Esophagus muscularis mucosa (tissue), 4 donors: Measurements from ENCODE around the gene SLC4A1.
A peak's percentile ranks its signal among the peaks of the same experiment; 100 is the strongest.

Experiments
- CTCF ChIP-seq, 3 experiments: fragments of 200-600 bp in 2 of 3; fragments of 450-650 bp in 1 of 3; sonication (generic) in 2 of 3; IDR thresholded peaks; one replicate each; pipeline ENCODE4 v1.5.1; 2017 to 2019; ENCODE audit warnings: antibody characterized with exemption in 3 of 3, mild to moderate bottlenecking in 2 of 3, moderate library complexity in 1 of 3
- EP300 ChIP-seq: sonication (generic); formaldehyde crosslinking; IDR thresholded peaks from one replicate; pipeline ENCODE4 v1.6.1; 2017; ENCODE audit warnings: antibody characterized with exemption
- POLR2A ChIP-seq: fragments of 450-650 bp; IDR thresholded peaks from one replicate; pipeline ENCODE4 v1.6.1; 2017; ENCODE audit warnings: antibody characterized with exemption, moderate library complexity, mild to moderate bottlenecking, low read depth
- POLR2AphosphoS5 ChIP-seq, 2 donors: sonication (generic); formaldehyde crosslinking; IDR thresholded peaks; one replicate each; pipeline ENCODE4 v1.6.1; 2017; ENCODE audit warnings: antibody characterized with exemption in 2 of 2

GRCh38 chr17:44203731-44204440, 64.0 kb downstream of the SLC4A1 start:
- TF ChIP-seq CTCF (IDR thresholded peaks at IDR 0.05) (peak; percentile 51 to 67 (median 59)), EP300 (no peak), POLR2AphosphoS5 (IDR thresholded peaks at IDR 0.05) (no peak), POLR2A (no peak)
